ENCODE measurements around the gene CDC42BPB.
A peak's percentile ranks its signal among the peaks of the same experiment; 100 is the strongest.
"Not testable (repeated sequence)": the region's sequence is repeated elsewhere in the genome, so short reads cannot be mapped to it uniquely, and the experiment has no call there.

Gene CDC42BPB

DNA sequence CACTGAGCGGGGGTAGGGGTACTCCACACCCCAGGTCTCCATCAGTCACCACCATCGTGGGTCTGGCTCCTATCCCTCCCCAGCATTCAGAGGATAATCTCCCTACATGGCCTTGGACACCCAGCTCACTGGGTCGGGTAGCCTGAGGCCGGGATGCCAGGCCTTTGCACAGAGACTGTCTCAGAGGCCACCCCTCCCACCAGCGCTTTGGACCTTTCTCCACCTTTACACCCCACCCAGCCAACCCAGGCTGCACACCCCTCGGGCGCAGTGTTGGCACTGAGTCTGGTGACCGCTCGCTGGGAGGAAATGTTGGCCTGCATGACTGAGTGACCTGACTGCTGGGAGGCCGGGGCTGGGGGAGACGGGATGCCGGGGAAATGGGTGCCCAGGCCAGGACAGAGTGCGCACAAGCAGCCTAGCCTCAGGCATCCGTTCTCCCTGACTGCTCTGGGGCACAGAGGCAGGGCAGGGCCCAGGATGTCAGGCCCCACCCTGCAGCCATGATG lies 16.1 kb upstream of the CDC42BPB start:
- DNase-seq: no peak

DNA sequence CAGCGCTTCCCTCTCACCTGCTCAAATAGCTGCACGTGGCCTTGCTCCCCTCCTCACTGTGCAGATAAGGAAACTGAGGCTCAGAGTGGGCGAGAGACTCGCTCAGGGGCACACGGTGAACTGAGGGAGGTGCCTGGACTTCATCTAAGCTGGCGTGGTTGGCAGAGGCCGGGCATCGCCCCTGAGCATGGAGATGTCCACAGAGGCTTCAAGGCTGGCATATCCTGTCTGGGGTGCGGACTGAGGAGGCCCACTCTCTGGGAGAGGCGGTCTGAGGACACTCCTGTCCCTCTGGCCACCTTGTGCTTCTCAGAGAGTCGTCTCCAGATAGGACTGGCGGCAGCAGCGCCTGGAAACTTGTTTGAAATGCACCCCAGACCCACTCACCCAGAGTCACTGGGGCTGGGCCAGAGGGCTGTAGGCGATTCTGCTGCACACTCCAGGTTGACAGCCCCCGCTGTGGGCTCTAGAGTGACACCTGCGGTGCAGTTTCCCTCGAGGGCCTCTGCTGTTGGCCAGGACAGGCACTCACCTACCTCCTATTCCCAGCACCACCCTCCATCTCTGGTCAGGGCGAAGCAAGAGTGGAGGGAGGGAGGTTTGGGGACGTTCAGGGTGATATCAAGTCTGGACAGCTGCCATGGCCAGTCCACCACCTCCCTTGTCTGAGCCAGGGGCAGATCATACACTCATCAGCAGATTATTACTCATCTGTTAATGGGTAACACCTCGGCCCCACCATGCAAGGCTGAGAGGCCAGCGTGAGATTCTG lies 15.4 kb upstream of the CDC42BPB start:
- no peak for DNase-seq

DNA sequence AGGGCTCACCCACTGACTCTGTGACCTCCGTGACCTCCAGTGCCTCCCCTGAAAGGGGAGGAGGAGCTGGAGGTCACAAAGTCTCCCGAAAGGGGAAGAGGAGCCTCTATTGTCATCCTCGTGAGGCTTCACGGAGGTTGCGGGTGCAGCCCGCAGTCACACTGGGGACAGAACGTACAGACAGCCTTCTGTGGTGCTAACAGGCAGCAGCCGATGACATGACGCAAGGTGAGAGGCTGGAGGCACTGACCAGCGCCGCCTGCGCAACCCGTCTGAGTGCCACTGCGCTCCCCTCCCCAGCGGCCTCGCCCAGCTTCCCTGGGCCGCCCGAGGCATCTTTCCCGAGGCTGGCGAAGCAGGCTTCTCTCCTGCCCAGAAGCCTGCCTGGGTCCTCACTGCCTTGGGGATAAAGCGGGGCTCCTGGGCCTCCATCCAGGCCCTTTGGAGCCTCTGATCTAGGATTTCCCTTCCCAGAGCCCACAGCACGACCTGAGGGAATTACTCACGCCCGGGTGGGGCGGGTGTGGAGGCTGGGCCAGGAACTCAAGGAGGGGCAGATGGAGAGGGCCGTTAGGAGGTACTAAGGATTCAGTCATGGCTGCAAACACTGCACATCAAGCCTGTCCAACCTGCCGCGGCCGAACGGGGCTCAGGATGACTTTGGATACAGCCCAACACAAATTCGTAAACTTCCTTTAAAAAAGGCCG lies 14.3 kb upstream of the CDC42BPB start:
- DNase-seq: no peak

DNA sequence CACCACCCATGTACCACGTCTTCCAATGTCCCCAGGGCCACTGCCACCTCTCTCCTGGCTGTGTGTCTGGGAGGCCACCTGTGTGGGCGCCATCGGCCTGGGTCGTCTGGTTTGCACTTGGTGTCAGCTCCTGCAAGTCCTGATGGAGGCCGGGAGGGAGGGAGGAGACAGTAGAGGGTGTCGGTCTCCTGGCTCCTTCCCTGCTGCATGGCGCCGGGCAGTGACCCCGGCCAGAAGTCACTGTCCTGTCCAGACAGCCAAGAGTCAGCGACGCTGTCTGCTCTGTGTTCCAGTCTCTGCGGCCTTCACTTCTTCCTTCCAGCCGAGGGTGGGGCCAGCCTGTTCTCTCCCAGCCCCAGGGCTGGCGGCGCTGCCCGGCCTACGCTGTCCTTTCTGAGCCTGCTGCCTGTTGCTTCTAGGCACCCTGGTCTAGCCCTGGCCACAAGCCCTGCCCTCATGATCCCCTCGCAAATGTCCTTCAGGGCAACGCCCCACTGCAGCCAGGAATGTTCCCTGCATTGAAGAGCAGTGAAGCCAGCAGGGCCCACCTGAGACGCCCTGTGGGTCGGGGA lies 13.7 kb upstream of the CDC42BPB start:
- DNase-seq: no peak

DNA sequence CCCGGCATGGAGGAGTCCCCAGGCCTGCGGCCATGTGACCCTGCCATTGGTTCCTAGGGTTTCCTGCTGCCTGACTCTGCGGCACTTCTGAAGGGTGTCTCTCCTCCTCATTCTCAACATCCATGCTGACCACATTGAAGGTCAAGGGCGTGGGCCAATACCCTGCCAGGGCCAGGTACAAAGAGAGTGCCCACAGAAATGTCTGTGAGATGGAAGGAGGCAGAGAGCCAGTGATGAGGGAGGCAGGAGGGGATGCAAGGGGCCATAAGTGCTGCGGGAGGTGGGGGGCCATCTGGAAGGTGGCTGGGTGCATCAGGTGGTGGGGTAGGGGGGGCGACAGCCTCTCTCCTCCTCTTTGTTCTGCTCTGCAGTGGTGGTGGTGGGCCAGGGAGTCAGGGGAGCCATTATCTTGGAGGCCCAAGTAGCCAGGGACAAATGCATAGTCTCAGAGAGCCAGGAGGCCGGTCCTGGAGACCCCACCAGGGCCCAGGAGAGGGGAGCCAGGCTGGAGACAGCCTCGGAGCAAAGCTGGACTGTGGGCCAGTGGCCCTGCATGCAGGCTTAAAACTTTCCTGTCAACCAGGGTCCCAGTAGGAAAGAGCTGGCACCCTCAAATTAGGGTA lies 13.0 kb upstream of the CDC42BPB start:
- no peak for DNase-seq

DNA sequence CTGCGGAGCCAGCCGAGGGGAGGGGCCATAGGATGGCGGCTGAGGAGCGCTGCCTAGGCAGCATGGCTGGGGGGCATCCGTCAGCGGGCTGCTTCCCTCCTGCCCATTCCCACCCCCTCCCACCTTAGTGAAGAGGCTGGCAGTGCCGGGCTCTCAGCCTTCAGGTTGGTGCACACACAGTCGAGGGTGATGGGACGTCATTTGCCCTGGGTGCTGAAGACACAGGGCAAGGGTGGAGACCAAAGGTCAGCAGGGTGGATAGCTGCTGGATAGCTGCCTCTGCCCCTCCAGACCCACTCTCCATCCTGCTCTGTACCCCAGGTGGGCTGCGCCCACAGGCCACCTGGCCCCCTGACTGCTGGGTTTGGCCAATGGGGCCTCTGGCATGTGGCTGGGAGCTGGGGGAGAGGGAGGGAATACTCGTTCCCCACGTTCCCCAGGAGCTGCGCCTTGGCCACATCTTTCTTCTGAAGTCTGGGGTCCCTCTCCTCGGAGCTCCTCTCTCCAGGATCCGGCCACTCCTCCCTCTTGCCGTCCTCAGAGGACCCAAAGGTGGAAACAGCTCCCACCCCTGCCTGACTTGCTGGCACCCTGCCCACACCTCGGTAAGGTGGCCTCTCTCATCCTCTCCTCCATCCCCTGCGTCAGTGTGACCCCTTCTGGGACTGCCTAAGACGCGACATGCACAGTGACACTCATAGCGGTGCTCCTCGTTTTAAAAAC lies 11.2 kb upstream of the CDC42BPB start:
- DNase-seq: no peak

DNA sequence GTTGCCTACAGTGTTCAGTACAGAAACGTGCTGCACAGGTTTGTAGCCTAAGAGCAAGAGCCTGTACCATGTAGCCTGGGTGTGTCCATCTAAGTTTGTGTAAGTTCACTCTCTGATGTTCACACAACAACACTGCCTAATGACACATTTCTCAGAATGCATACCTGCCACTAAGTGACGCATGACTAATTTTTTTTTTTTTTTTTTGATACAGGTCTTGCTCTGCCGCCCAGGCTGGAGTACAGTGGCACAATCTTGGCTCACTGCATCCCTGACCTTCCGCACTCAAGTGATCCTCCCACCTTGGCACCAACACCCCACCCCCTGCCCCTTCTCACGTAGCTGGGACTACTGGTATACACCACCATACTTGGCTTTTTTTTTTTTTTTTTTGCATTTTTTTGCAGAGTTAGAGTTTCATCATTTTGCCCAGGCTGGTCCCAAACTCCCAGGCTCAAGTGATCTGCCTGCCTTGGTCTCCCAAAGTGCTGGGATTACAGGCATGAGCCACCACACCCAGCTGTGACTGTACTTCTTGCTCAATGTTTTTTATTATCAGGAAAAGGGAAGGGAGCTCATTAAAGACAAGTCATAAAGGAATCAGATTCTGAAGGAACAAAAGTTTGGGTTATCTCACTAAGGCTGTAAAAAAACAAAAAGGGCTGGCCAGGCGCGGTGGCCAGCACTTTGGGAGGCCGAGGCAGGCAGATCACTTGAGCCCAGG lies 10.0 kb upstream of the CDC42BPB start:
- DNase-seq: no peak

DNA sequence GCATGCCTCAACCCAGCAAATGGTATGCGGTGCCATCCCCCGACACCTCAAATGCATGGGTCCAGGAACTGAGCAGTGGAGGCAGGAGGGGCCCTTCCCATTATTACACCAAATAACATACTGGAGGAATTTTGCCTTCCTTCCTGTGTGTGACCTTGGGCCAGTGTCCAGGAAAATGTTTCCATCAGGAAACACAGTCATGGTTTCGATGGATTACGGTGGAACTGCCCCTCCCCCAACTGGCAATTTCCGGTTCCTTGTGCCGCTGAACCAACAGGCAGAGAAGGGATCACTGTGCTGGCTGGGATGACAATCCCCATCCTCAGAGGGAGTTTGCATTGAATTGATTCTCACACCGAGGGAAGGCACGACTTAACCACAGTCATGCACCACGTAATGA lies 9.1 kb upstream of the CDC42BPB start:
- DNase-seq: no peak

DNA sequence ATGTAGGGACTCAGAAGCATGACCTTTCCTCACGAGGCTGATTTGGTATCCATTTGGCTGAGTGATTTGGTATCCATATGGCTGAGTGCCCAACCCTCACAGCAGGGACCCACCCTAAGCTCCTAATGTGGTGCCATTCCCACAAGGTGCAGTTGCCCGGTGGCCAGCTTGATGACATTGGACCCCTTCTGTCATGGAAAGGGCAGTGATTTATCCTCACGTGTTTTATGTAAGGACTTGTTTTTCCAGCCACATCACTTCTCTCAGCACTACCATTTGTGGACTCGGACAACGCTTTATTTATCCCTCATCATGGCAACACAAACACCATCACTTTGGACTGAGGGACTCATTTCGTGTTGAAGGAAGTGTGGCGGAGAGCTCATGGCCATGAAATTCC lies 8.5 kb upstream of the CDC42BPB start:
- DNase-seq: no peak

DNA sequence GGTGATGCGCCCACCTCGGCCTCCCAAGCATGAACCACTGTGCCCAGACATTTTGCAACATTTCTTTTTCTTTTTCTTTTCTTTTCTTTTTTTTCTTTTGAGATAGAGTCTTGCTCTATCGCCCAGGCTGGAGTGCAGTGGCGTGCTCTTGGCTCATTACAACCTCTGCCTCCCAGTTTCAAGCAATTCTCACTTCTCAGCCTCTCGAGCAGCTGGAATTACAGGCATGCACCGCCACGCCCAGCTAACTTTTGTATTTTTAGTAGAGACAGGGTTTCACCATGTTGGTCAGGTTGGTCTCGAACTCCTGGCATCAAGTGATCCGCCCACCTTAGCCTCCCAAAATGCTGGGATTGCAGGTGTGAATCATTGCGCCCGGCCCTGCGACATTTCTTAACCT lies 7.6 kb upstream of the CDC42BPB start:
- no peak for DNase-seq

DNA sequence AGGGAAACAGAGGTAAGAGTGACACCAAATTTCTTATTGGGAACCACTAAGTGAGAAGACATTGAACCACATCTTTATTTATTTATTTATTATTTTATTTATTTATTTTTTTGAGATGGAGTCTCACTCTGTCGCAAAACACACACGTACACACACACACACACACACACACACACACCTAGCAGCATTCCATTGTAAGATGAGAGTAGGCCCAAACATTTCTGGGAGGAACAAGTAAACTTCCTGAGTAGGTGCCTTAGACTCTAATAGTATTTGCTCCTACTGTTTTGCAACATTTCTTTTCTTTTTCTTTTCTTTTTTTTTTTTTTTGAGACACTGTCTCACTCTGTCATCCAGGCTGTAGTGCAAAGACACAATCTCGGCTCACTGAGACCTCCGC lies 7.1 kb upstream of the CDC42BPB start:
- no peak for DNase-seq

DNA sequence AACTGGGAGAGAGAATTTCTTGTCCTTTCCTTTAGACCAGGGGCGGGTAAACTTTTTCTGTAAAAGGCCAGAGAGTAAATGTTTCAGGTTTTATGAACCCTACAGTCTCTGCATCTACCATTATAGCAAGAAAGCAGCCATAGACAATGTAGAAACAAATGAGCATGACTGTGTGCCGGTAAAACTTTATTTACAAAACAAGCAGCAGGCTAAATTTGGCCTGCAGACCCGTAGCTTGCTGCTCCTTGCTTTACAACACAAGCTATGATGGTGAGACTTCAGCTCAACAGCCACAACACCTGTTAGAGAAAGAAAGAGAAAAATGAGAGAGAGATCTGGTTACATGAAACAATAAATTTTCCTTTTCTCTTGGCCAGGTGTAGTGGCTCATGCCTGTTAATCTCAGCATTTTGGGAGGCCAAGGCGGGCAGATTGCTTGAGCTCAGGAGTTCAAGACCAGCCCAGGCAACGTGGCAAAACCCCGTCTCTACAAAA lies 4.2 kb upstream of the CDC42BPB start:
- DNase-seq: no peak

DNA sequence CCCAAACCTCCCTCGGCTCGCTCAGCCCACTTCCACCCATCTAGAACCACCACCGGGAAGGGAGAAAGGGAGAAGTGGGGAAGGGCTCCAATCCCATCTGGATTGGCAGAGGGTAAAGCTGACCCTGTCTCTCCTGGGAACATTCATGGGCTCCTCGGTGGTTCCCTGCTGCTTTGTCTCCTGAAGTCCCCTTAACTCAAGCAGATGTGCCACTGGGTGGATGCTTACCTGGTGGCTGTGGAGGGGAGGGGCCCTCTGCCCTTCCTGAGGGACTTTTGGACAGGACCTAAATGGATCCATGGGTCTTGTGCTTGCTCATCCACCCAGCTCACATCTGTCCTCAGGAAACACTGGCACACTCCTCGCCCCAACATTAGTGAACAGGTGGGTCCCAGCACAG lies 2.2 kb upstream of the CDC42BPB start:
- DNase-seq: no peak

DNA sequence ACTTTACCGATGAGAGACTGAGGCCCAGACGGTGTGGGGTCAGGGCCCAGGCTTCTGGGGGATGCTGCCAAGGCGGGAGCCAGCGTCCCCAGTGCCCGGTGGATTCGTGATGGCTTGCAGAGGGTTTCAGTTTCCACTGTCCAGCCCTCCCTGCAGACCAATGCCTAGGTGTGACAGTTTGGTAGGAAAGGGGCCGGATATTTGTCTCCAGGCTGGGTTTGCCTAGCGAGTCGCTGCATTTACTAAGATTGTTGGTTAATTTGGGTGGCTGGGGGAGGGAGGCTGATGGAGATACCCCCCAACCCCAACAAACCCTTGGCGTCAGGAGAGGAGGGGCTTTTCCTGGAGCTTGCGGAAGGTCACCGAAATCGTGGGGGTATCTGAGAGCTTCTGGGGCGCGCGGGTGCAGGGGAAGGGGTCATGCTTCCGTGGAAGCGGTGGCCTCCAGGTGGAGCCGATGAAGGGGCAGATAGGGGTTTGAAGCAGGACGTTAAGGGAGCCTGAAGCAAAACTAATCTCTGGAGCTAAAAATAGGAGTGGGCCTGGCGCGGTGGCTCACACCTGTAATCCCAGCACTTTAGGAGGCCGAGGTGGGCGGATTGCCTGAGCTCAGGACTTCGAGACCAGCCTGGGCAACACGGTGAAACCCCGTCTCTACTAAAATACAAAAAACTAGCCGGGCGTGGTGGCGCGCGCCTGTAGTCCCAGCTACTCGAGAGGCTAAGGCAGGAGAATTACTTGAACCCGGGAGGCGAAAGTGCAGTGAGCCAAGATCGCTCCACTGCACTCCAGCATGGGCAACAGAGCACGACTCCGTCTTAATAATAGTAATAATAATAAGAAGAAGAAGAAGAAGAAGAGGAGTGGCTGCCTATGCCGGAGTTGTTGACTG lies 1.1 kb upstream of the CDC42BPB start:
- no peak for DNase-seq

DNA sequence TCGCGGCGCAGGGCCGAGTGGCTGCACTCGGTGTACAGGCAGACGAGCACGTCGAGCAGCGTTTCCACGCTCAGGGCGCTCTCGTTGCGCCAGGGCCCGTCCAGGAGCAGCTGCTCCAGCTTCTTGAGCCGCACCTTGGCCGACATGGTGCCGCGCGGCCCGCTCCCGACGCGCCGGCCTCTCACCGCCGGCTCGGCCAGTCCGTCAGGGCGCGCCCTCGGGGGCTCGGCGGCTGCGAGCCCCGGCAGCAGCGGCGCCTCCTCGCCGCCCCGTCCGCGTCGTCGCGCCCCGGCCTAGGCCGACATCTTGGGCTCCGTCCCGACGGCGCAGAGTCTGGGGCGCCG lies 349 bp downstream of the CDC42BPB start:
- DNase-seq: peak in 1 of 2 experiments; percentile 51

DNA sequence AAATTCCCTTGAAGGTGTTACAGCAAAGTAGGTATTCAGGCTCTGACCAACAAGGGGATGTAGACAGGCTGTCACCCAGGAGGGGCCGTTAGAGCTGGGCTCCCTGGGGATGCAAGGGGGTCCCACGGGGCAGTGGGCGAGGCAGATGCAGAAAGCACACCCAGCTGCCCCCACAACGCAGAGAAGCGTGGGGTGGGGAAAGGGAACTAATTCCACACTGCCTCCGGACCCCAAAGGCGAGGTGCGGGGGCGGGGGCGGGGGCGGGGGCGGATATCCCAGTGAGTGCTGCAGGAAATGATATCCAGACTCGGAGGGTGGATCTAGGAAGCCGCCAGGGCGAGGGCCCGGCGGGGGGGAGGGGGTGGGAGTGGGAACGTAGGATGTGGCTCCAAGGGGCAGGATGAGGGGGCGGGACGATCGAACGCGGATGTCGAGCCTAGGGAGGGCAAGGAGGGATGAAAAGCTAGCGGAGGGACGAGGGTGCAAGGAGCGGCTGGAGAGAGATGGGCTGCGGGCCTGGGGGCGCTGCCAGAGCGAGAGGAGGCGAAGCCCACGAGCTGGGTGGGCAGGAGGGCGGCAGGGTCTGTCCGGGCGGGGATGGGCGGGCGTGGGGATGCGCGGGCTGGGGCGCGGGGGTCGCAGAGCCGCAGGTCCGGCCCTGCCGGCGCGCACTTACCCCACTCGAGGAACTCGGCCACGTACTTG lies 874 bp downstream of the CDC42BPB start:
- peak; percentile 78 to 85 for DNase-seq

DNA sequence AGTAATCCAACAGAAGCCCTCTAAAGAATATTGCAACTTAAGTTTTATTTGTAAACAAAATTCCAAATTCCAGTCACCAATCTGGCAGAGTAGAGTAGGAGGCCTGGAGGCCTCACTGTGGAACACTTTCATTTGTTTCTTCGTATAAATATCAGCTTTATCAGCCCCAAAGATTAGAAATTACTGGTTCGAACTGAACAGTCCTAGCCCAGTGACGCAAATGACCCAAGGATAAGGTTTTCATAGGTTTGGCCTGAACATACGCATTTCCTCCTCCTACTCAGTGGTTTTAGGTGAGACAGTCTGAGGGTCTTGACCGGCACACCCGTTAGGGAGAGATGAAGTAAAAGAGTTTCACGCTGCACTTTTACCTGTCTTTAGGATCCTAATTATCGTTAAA lies 1.7 kb downstream of the CDC42BPB start:
- DNase-seq: no peak

DNA sequence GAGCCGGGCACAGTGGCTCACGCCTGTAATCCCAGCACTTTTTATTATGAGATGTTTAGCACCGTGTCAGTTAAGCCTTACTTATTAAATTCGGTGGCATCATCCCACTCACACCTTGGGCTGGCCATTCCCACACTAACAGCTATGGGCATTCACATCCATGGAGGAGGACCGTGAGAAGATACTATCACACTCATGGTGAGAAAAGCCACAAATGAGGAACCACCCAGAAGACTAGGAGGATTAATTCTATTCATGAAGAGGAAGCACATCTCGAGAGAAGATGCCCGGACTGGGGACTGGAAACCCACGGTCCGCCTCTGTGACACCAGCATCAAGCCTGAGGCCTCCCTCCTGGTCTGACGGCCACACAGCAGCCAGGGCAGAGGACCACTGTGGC lies 4.9 kb downstream of the CDC42BPB start:
- no peak for DNase-seq

DNA sequence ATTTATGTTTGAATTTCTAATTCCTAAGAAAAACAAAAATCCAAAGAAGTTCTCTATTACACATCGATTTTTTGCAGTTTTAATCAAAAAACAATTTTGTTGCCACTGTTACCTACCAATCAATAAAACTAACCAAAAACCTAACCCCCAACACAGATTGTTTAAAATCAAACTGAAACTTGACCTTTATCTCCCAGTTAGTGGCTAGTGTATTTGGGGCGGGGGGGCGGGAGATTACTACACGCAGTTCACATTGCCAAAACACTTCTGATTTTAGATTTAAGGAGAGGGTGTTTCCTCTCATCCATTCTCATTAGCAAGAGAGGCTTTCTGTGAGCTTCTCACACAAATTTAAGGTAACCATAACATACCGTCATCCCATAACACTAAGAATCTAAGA lies 6.4 kb downstream of the CDC42BPB start:
- DNase-seq: no peak

DNA sequence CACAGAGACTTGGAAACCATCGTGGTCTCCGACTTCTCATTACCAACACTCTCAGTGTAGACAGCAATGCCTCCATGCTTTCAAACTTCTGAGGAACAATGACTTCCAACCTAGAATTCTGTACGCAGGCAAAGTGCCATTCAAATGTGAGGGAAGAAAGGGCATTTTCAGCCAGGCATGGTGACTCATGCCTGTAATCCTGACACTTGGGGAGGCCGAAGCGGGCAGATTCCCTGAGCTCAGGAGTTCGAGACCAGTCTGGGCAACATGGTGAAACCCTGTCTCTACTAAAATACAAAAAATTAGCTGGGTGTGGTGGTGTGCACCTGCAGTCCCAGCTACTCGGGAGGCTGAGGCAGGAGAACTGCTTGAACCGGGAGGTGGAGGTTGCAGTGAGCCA lies 9.9 kb downstream of the CDC42BPB start:
- DNase-seq: not testable (repeated sequence)

Data from NCI-H2081 (cell line).